BLaER1 treated with 17β-estradiol and CSF1 and Interleukin-3, amounts not matched to agents 10 nM and 100 nM (cell line): ENCODE data around the gene SLC13A4.

Experiments
- H3K27ac ChIP-seq, 11 experiments: shearing (Covaris generic); formaldehyde crosslinking; 2 replicates each; pipeline ENCODE4 v1.8.1; 2022
- H3K27me3 ChIP-seq, 11 experiments: shearing (Covaris generic); formaldehyde crosslinking; 2 replicates each; pipeline ENCODE4 v1.8.1; 2022
- H3K36me3 ChIP-seq, 11 experiments: shearing (Covaris generic); formaldehyde crosslinking; 2 replicates each; pipeline ENCODE4 v1.8.1; 2022
- H3K4me1 ChIP-seq, 10 experiments: shearing (Covaris generic); formaldehyde crosslinking; 2 replicates each; pipeline ENCODE4 v1.8.1; 2022
- H3K4me2 ChIP-seq, 11 experiments: shearing (Covaris generic); formaldehyde crosslinking; 2 replicates each; pipeline ENCODE4 v1.8.1; 2022
- H3K4me3 ChIP-seq, 10 experiments: shearing (Covaris generic); formaldehyde crosslinking; 2 replicates each; pipeline ENCODE4 v1.8.1; 2022
- H3K9ac ChIP-seq, 11 experiments: shearing (Covaris generic); formaldehyde crosslinking; 2 replicates each; pipeline ENCODE4 v1.8.1; 2022
- H3K9me3 ChIP-seq, 11 experiments: shearing (Covaris generic); formaldehyde crosslinking; replicated peaks in 1 of 11; 2 replicates each; pipeline ENCODE4 v1.8.1; 2022
- H4K20me1 ChIP-seq, 11 experiments: shearing (Covaris generic); formaldehyde crosslinking; 2 replicates each; pipeline ENCODE4 v1.8.1; 2022
- Cebpa-rat ChIP-seq, 11 experiments: shearing (Covaris generic); IDR thresholded peaks; 2 replicates each; pipeline ENCODE4 v1.8.1; 2022

SLC13A4 gene

DNA sequence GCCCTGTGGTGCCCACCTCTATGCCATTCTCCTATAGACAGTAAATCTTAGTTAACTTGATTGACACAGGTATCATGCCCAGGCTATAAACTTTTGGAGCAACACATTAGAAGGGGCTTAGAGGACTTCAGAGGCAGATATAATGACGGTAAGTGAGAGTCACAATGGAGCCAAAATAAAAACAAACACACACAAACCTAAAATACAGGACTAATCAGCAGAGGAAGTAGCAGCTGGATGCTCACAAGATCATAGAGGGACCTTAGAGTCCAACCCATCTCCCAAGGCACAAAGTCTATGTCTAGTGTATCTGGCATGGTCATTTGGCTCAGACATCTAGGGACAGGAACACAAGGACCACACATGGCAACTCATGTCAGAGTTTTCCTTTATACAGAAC is 12.3 kb downstream of the SLC13A4 start:
- TF ChIP-seq Cebpa-rat (IDR thresholded peaks at IDR 0.05) = no peak
- H3K4me2 ChIP-seq = no peak overlapping the region

DNA sequence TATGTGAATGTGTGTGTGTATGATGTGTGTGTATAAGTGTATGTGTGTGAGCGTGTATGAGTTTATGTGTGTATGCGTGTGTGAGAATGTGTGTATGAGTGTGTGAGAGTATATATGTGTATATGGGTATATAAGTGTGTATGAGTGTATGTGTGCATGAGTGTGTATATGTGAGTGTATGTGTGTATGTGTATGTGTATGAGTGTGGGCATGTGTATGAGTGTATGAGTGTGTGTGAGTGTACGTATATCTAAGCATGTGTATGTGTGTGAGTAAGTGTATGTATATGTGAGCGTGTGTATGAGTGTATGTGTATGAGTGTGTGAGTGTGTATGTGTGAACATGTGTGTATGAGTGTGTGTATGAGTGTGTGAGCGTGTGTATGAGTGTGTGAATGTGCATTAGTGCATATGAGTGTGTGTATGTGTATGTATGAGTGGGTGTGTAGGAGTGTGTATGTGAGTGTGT is 12.9 kb downstream of the SLC13A4 start:
- H3K27ac ChIP-seq = no peak overlapping the region
- H3K36me3 ChIP-seq = no peaks in the 10 kb centered on the region

More for the DNA sequence above, 12.3 kb downstream of the SLC13A4 start:
- Histone ChIP-seq H3K4me1 (no peaks in the 10 kb centered on the region), H3K27me3 (no peaks in the 10 kb centered on the region), H4K20me1 (no peaks in the 10 kb centered on the region), H3K36me3 (no peaks in the 10 kb centered on the region), H3K4me3 (no peak overlapping the region), H3K27ac (no peak overlapping the region), H3K9me3 (no peaks in the 10 kb centered on the region), H3K9ac (no peak overlapping the region)

DNA sequence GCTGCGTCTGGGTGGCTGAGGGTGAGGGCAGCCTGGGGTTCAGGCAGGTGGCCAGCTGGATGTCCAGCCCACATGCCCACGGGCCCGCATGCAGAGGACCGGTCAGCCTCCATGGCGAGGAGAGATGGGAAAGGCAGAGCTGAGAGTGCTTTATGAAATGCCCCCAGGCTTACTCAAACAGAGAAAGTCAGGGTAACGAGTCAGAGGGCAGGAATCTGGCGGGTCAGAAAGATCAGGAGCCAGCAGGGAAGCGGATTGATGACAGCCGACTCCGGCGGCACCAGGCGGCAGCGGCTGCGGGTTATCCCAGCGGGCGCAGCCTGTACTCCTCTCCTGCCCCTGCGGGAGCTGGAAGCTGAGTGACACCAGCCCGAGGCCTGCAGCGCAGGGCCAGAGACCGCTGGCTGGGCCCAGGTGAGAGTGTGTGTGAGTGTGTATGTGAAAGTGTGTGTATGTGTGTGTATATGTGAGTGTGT is 13.4 kb downstream of the SLC13A4 start:
- Histone ChIP-seq H3K27ac (no peak overlapping the region), H3K9ac (no peak overlapping the region), H3K36me3 (no peaks in the 10 kb centered on the region), H3K27me3 (no peaks in the 10 kb centered on the region), H3K4me3 (no peak overlapping the region), H3K4me2 (no peak overlapping the region), H4K20me1 (no peaks in the 10 kb centered on the region), H3K4me1 (no peaks in the 10 kb centered on the region), H3K9me3 (no peaks in the 10 kb centered on the region)
- no peak for TF ChIP-seq Cebpa-rat (IDR thresholded peaks at IDR 0.05)

More for the DNA sequence above, 12.9 kb downstream of the SLC13A4 start:
- Histone ChIP-seq H3K9me3 (no peaks in the 10 kb centered on the region), H3K4me2 (no peak overlapping the region), H4K20me1 (no peaks in the 10 kb centered on the region), H3K4me3 (no peak overlapping the region), H3K4me1 (no peaks in the 10 kb centered on the region), H3K27me3 (no peaks in the 10 kb centered on the region), H3K9ac (no peak overlapping the region)
- TF ChIP-seq Cebpa-rat (IDR thresholded peaks at IDR 0.05) = no peak

DNA sequence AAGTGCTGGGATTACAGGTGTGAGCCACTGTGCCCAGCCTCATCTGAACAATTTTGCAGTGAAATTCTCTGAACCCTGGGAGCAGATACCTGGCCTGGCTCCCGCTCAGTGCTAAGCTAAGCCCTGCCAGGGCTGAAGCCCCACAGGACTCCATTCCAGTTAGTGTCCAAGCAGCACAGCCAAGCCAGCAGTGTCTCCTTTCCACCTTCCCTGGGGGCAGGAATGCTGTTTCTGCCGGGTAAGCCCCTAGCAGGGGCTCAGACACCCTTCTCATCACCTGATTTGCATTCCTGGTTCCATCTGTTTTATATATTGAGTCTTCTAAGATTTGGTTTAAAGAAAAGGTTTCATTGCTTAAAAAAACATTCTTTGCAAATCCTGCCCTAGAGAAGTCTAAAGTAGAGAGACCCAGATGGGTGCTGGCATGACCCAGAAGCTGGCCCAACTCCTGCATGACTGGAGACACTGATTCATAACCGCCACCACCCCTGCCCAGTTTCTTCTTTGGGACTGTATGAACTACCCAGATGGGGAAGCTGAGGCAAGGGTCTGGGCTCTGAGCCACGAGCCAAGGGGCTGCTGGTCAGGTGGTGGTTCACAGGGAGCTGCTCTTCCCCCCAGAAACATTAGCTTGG is 14.0 kb downstream of the SLC13A4 start:
- Histone ChIP-seq H3K4me1 (no peaks in the 10 kb centered on the region), H4K20me1 (no peaks in the 10 kb centered on the region), H3K4me2 (no peak overlapping the region), H3K27ac (no peak overlapping the region), H3K36me3 (no peaks in the 10 kb centered on the region), H3K9me3 (no peaks in the 10 kb centered on the region), H3K9ac (no peak overlapping the region), H3K27me3 (no peaks in the 10 kb centered on the region), H3K4me3 (no peak overlapping the region)
- TF ChIP-seq Cebpa-rat (IDR thresholded peaks at IDR 0.05) = no peak

DNA sequence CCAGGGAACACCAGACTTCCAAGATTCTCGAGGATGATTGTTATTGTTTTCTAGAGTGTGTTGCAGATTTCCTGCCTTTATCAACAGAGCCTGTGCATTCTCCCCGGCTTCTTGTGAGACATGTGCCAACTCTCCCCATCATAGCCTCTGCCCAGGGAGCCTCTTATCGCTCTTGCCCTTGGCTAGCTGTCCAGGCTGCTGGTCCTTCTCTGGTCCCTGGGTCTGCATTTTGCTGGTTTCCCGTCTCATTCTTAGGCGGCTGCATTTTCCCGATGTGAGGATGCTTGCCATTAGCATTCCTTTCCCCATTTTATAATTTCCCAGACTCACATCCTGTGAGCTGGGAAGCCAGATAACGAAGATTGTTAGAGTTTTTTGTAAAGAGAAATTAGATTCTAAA is 15.2 kb downstream of the SLC13A4 start:
- Histone ChIP-seq H3K27ac (no peak overlapping the region), H3K9me3 (0 out of 22 replicates have a peak, but pooled peaks cover 0 to 3% (median 0%) of the 10 kb centered on the region in 11 experiments), H4K20me1 (no peaks in the 10 kb centered on the region), H3K9ac (no peak overlapping the region), H3K4me2 (no peak overlapping the region), H3K4me1 (peaks cover 0 to 2% (median 0%) of the 10 kb centered on the region in 10 experiments; a peak in 3 of 20 replicates), H3K36me3 (no peaks in the 10 kb centered on the region; a peak in 1 of 22 replicates), H3K4me3 (no peak overlapping the region), H3K27me3 (no peaks in the 10 kb centered on the region)
- TF ChIP-seq Cebpa-rat (IDR thresholded peaks at IDR 0.05) = no peak

DNA sequence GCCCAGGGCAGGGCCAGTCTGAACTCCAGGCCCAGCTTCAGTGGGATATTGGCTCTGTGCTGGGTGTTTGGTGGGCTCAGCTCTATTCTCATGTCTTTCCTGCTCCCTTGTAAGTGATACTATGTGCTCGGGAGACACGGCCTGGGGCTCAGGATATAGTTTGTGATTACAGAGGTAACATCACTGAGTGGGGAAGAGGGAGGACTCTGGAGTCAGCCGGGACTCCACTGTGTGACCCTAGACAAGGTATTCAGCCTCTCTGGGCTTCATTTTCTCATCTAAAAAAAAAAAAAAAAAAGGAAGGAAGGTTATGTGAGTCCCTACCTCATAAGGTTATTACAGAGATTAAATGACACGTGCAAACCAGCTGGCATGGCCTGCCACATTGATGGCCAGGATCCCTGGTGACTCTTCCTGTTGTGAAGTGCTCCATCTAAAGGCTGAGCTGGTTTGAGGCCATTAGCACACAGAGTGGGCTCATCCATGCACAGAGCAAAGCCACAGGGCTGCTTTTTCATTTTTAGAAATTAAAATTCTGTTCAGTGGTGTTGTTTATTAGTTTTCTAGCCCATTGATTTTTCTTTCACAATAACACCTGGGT is 15.7 kb downstream of the SLC13A4 start:
- Histone ChIP-seq H3K4me1 (peaks cover 0 to 6% (median 2%) of the 10 kb centered on the region in 10 experiments; a peak in 5 of 20 replicates), H3K36me3 (no peaks in the 10 kb centered on the region; a peak in 1 of 22 replicates), H3K4me2 (no peak overlapping the region), H3K9me3 (0 out of 22 replicates have a peak, but pooled peaks cover 0 to 3% (median 0%) of the 10 kb centered on the region in 11 experiments), H3K9ac (no peak overlapping the region), H3K27ac (no peak overlapping the region), H3K27me3 (no peaks in the 10 kb centered on the region), H3K4me3 (no peak overlapping the region), H4K20me1 (no peaks in the 10 kb centered on the region)
- TF ChIP-seq Cebpa-rat (IDR thresholded peaks at IDR 0.05) = no peak

DNA sequence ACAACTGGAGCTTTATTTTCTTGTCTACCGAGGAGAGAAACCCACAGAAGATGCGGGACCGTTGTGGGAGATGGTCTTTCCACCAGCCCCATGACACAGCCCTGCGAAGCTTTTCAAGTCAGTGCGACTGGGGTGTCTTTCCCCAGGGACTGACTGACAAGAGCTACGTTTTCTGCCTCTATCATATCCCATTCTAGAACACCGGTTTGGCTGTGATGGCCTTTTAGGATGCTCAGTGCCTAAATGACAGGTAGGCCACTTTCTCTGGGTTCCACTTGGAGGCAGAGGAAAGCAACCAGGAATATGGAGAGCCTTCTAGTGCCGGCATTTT is 16.9 kb downstream of the SLC13A4 start:
- Histone ChIP-seq H3K9ac (no peak overlapping the region), H3K27me3 (no peaks in the 10 kb centered on the region), H3K4me2 (no peak overlapping the region), H3K4me1 (peaks cover 0 to 8% (median 2%) of the 10 kb centered on the region in 10 experiments; a peak in 5 of 20 replicates), H3K4me3 (no peak overlapping the region), H3K27ac (no peak overlapping the region), H3K36me3 (no peaks in the 10 kb centered on the region; a peak in 1 of 22 replicates), H3K9me3 (0 out of 22 replicates have a peak, but pooled peaks cover 0 to 3% (median 0%) of the 10 kb centered on the region in 11 experiments), H4K20me1 (no peaks in the 10 kb centered on the region)
- TF ChIP-seq Cebpa-rat (IDR thresholded peaks at IDR 0.05) = no peak

DNA sequence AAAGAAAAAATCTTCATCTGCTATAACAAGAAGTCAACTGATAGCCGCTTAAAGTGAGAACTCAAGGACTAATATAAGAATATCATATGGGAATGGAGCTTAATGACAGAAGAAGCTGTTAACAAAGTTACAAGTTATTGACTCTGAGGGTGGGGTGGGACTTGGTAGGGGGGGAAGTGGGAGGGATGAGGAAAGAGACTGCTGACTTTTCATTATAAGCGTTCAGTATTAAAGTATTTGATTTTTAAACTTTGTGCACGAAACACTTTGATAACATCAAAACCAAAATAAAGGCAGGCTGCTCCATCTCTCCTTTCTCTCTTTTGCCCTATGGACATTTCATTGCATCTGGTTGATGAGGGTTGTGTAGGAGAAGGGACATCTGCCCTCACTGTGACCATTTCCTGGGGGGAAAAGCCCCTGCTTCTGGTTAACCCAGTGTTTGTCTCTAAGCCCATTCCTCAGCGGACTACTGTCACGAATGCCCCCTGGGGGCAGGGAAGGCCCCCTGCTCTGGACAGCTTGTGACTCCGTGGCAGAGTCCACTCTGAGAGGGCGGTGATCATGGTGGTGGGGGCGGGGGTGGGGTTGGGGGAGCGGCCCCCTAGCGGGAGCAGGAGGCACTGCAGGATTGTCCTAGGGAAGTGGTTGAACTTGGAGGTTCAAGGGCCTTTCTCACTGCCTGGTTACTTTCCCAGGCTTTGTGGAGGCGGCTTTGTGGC is 17.4 kb downstream of the SLC13A4 start:
- TF ChIP-seq Cebpa-rat (IDR thresholded peaks at IDR 0.05) = no peak
- no peaks in the 10 kb centered on the region for H3K27me3 ChIP-seq

DNA sequence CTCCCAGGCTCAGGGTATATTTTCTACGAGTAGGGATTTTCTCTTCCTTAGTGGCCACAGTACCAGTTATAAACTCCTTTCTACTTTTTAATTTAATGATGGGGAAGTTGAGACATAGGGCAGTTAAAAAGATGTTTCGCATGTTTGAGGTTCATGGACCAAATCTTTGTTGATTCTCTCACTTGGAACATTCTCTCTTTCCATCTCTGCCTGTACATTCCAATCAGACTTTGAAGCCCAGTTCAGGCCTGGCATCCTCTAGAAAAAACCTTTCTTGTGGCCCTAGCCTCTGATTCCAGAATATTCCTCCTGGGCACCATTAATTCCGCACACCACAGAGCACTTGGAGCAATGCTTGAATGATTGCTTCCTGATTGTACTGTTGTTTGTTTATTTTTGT is 18.5 kb downstream of the SLC13A4 start:
- peaks cover 0 to 8% (median 2%) of the 10 kb centered on the region in 10 experiments; a peak in 5 of 20 replicates for H3K4me1 ChIP-seq
- H4K20me1 ChIP-seq = no peaks in the 10 kb centered on the region
- H3K4me2 ChIP-seq = no peak overlapping the region
- 0 out of 22 replicates have a peak, but pooled peaks cover 0 to 3% (median 0%) of the 10 kb centered on the region in 11 experiments for H3K9me3 ChIP-seq
- H3K36me3 ChIP-seq = no peaks in the 10 kb centered on the region; a peak in 1 of 22 replicates
- H3K9ac ChIP-seq = no peak overlapping the region
- TF ChIP-seq Cebpa-rat (IDR thresholded peaks at IDR 0.05) = no peak
- no peak overlapping the region for H3K27ac ChIP-seq
- H3K4me3 ChIP-seq = no peak overlapping the region
- H3K27me3 ChIP-seq = no peaks in the 10 kb centered on the region

More for the DNA sequence above, 17.4 kb downstream of the SLC13A4 start:
- Histone ChIP-seq H3K27ac (no peak overlapping the region), H3K9ac (no peak overlapping the region), H3K9me3 (0 out of 22 replicates have a peak, but pooled peaks cover 0 to 3% (median 0%) of the 10 kb centered on the region in 11 experiments), H3K4me1 (peaks cover 0 to 8% (median 2%) of the 10 kb centered on the region in 10 experiments; a peak in 5 of 20 replicates), H3K4me2 (no peak overlapping the region), H4K20me1 (no peaks in the 10 kb centered on the region), H3K4me3 (no peak overlapping the region), H3K36me3 (no peaks in the 10 kb centered on the region; a peak in 1 of 22 replicates)
